Suprapubic skin (tissue), 4 donors: ENCODE data around the gene RAPGEF5. TPM values are rescaled to one million over a fixed set of nuclear protein-coding genes. Genes with fewer than 3 reads are reported as not detected.

ENCODE experiments used
- DNase-seq, 2 donors: peaks; one replicate each; pipeline ENCODE4 v3.0.0-alpha.2; 2019; ENCODE audit warnings: low spot score in 2 of 2
- H3K27ac ChIP-seq: fragments of 200-600 bp; sonication (generic); one replicate; pipeline ENCODE4 v1.5.1; 2019
- H3K27me3 ChIP-seq: fragments of 200-600 bp; sonication (generic); one replicate; pipeline ENCODE4 v1.5.1; 2019
- H3K36me3 ChIP-seq: fragments of 200-600 bp; sonication (generic); one replicate; pipeline ENCODE4 v1.5.1; 2019
- H3K4me1 ChIP-seq: fragments of 200-600 bp; sonication (generic); one replicate; pipeline ENCODE4 v1.5.1; 2019
- H3K4me3 ChIP-seq: fragments of 200-600 bp; sonication (generic); one replicate; pipeline ENCODE4 v1.5.1; 2019; ENCODE audit warnings: mild to moderate bottlenecking
- H3K9me3 ChIP-seq: fragments of 200-600 bp; sonication (generic); one replicate; pipeline ENCODE4 v1.5.1; 2019
- EP300 ChIP-seq: sonication (generic); formaldehyde crosslinking; IDR thresholded peaks from one replicate; pipeline ENCODE4 v1.6.1; 2017; ENCODE audit warnings: antibody characterized with exemption
- POLR2A ChIP-seq, 2 donors: fragments of 450-650 bp; IDR thresholded peaks; one replicate each; pipeline ENCODE4 v1.6.1; 2017; ENCODE audit warnings: antibody characterized with exemption in 2 of 2, mild to moderate bottlenecking in 2 of 2, moderate library complexity in 2 of 2
- POLR2AphosphoS5 ChIP-seq, 3 donors: sonication (generic); formaldehyde crosslinking; IDR thresholded peaks; one replicate each; pipeline ENCODE4 v1.6.1; 2017; ENCODE audit warnings: antibody characterized with exemption in 3 of 3
- WGBS: methylation state at CpG from one replicate; pipeline ENCODE4 v1.1.5; 2018; 5-methylcytosine and 5-hydroxymethylcytosine counted together
- total RNA-seq, 4 donors: library from RNA; depleted of rRNA; stranded (reverse); fragments of >200 nt; gene quantifications; one replicate each; pipeline ENCODE4 v1.1.0, GENCODE V29; 2016
- TF ChIP-seq, protein P1 (sequence below), 2 donors: fragments of 200-600 bp in 1 of 2; fragments of 450-650 bp in 1 of 2; sonication (generic) in 1 of 2; IDR thresholded peaks; one replicate each; pipeline ENCODE4 v1.5.1; 2016 to 2019; ENCODE audit warnings: antibody characterized with exemption in 2 of 2, mild to moderate bottlenecking in 1 of 2, moderate library complexity in 1 of 2

Gene RAPGEF5
- total RNA-seq, 4 donors from 2014 or later, result 22.6 to 88.5 (median 26.9) TPM

DNA sequence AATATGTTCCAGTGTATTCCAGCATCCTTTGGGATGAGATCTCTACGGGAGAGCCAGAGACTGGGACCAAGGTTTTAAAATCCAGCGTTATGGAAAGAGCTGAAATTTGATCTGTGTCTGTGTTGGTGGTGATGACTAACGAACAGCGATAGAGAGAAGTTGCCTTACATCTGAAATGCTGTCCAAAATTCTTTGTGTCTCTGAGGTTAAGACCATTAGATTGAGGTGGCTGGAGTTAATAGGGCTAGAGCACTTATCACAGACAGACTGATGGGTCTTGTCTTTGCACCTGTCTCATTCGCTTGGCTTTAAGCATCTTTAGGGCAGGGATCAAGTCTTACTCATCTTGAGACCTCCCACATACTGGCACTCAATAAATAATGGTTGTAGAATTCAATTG, 41.0 kb upstream of the RAPGEF5 start:
- TF ChIP-seq POLR2A (IDR thresholded peaks at IDR 0.05), result no peak
- no peak for TF ChIP-seq EP300
- TF ChIP-seq, protein P1, sequence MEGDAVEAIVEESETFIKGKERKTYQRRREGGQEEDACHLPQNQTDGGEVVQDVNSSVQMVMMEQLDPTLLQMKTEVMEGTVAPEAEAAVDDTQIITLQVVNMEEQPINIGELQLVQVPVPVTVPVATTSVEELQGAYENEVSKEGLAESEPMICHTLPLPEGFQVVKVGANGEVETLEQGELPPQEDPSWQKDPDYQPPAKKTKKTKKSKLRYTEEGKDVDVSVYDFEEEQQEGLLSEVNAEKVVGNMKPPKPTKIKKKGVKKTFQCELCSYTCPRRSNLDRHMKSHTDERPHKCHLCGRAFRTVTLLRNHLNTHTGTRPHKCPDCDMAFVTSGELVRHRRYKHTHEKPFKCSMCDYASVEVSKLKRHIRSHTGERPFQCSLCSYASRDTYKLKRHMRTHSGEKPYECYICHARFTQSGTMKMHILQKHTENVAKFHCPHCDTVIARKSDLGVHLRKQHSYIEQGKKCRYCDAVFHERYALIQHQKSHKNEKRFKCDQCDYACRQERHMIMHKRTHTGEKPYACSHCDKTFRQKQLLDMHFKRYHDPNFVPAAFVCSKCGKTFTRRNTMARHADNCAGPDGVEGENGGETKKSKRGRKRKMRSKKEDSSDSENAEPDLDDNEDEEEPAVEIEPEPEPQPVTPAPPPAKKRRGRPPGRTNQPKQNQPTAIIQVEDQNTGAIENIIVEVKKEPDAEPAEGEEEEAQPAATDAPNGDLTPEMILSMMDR (IDR thresholded peaks at IDR 0.05), result no peak
- no peak for TF ChIP-seq POLR2AphosphoS5 (IDR thresholded peaks at IDR 0.05)
- no peak for DNase-seq
- 63% methylated on average over 5 of the region's 5 CpGs for WGBS
- H3K4me3 ChIP-seq, result no peak overlapping the region
- H3K9me3 ChIP-seq, result no peaks in the 10 kb centered on the region
- no peaks in the 10 kb centered on the region for H3K4me1 ChIP-seq
- H3K27ac ChIP-seq, result no peak overlapping the region
- no peaks in the 10 kb centered on the region for H3K36me3 ChIP-seq
- no peaks in the 10 kb centered on the region for H3K27me3 ChIP-seq

DNA sequence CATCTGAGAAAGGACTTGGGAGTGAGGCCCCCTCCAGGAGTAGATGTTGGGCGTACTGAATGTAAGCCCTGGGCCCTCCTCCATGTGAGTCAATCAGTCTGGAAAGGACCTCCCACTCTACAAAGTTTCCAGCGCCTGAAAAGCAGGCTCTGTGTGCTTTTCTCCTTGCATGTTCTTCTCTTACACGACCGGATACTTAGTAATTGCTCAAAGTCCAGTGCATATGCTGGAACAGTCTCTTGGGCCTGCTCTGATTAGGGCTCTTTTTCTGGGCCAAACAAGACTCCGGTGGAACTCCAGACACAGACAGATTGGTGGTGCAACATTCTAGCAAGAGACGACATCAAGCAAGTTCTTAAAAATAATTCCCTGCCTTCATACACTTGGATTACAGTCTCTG, 38.3 kb upstream of the RAPGEF5 start:
- no peak for TF ChIP-seq EP300
- no peak for TF ChIP-seq POLR2AphosphoS5 (IDR thresholded peaks at IDR 0.05)
- no peak for TF ChIP-seq POLR2A (IDR thresholded peaks at IDR 0.05)
- TF ChIP-seq, protein P1 (IDR thresholded peaks at IDR 0.05), result no peak
- H3K27me3 ChIP-seq, result no peaks in the 10 kb centered on the region
- H3K27ac ChIP-seq, result no peak overlapping the region
- H3K36me3 ChIP-seq, result no peaks in the 10 kb centered on the region
- DNase-seq, result no peak
- 89% methylated on average over 5 of the region's 6 CpGs for WGBS
- no peaks in the 10 kb centered on the region for H3K4me1 ChIP-seq
- no peaks in the 10 kb centered on the region for H3K9me3 ChIP-seq
- no peak overlapping the region for H3K4me3 ChIP-seq

DNA sequence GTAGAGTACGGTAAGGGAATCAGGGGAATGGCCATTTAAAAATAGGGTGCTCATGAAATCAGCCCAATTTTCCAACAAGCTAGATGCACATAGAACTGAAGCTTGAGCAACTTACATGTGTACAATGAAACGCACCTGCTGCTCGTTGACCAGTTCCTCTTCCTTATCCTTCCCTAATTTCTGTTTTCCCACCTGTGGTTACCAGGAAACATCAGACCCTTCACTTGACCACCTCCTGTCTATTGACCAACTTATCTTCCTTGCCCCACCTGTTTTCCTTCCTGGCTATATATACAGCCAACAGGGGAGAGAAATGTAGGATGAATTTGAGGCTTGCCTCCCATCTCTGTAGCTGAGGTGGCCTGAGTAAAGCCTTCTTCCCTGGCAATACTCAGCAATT, 37.8 kb upstream of the RAPGEF5 start:
- WGBS, result 87% methylated on average over 3 of the region's 3 CpGs
- Histone ChIP-seq H3K36me3 (no peaks in the 10 kb centered on the region), H3K27ac (no peak overlapping the region), H3K4me1 (no peaks in the 10 kb centered on the region), H3K9me3 (no peaks in the 10 kb centered on the region), H3K4me3 (no peak overlapping the region), H3K27me3 (no peaks in the 10 kb centered on the region)
- DNase-seq, result no peak
- TF ChIP-seq POLR2AphosphoS5 (IDR thresholded peaks at IDR 0.05), result no peak
- TF ChIP-seq, protein P1 (IDR thresholded peaks at IDR 0.05), result no peak

DNA sequence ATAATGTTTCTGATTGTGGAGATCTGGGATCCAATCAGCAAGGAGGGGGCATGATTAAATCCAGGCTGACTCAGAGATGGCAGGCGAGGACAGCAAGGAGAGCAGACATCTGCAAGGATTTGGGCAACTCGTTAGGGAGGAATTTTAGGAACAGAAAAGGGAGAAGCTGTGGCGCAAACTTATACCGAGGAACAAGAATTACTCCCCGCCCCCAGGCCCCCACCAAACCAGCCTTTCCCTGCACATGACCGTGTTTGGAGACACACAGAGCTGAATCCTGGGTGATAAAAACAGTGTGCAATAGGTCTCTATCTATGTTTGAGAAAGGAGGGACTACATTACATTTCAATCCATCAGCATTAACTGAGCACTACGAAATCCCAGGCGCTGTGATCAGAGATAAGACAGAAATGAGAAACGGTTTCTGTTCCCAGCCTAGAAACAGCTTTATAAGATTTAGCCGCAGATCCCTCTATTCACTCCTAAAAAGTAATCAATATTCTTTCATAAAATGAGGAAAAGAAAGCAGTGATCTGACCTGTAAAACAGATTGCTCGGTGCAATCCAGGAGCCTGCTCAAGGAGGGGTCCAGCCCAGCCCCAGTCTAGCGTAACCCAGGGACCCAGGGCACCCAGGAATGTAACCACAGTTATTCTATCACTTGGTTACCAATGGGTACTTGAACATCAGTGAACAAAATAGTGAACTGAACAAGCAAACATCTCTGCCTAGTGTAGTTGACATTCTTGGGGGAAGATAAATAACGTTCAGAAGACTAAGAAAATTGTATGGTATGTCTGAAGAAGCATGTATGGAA, 37.2 kb upstream of the RAPGEF5 start:
- TF ChIP-seq EP300, result no peak
- TF ChIP-seq, protein P1 (IDR thresholded peaks at IDR 0.05), result no peak
- TF ChIP-seq POLR2A (IDR thresholded peaks at IDR 0.05), result no peak
- TF ChIP-seq POLR2AphosphoS5 (IDR thresholded peaks at IDR 0.05), result no peak
- no peaks in the 10 kb centered on the region for H3K9me3 ChIP-seq
- no peak overlapping the region for H3K27ac ChIP-seq
- H3K4me1 ChIP-seq, result no peaks in the 10 kb centered on the region
- H3K4me3 ChIP-seq, result no peak overlapping the region
- H3K27me3 ChIP-seq, result no peaks in the 10 kb centered on the region
- DNase-seq, result no peak
- H3K36me3 ChIP-seq, result no peaks in the 10 kb centered on the region
- WGBS, result 61% methylated on average over 13 of the region's 13 CpGs

DNA sequence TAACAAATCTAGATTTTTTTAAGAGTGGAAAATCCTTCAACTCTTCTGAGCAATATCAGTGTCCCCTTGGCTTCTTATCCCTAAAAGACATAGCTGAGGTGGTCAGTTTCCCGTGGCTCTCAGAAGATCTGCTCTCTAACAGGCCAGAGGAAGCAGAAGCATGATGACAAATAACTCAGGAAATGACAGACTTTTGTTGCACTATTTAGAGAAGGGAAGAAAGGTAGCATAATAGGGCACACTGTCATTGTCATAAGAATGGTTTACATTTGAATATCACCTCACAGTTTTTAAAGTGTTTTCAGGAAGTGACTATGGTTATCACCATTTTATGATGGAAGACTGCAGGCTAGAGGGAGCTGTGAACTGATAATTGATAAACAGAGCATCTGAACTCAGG, 33.6 kb upstream of the RAPGEF5 start:
- H3K36me3 ChIP-seq, result no peaks in the 10 kb centered on the region
- TF ChIP-seq EP300, result no peak
- TF ChIP-seq POLR2AphosphoS5 (IDR thresholded peaks at IDR 0.05), result no peak
- TF ChIP-seq, protein P1 (IDR thresholded peaks at IDR 0.05), result no peak
- no peak for TF ChIP-seq POLR2A (IDR thresholded peaks at IDR 0.05)
- 70% methylated on average over 1 of the region's 1 CpG for WGBS
- no peaks in the 10 kb centered on the region for H3K9me3 ChIP-seq
- DNase-seq, result no peak
- H3K27ac ChIP-seq, result no peak overlapping the region
- no peaks in the 10 kb centered on the region for H3K4me1 ChIP-seq
- no peak overlapping the region for H3K4me3 ChIP-seq
- H3K27me3 ChIP-seq, result no peaks in the 10 kb centered on the region
